T47D (cell line): ENCODE measurements around the gene TASP1.
A peak's percentile ranks its signal among the peaks of the same experiment; 100 is the strongest.
"Not testable (repeated sequence)": the region's sequence is repeated elsewhere in the genome, so short reads cannot be mapped to it uniquely, and the experiment has no call there.

Source experiments
- DNase-seq, 2 experiments: peaks; one replicate each; pipeline versions ENCODE4 v3.0.0 to v3.0.0-alpha.2; 2011 to 2012; ENCODE audit warnings: low read depth in 1 of 2, low spot score in 1 of 2
- JUND ChIP-seq: IDR thresholded peaks from 2 replicates; pipeline ENCODE4 v1.6.1; 2012; ENCODE audit warnings: low read depth
- in situ Hi-C: cut with HindIII; loops from 2 replicates; pipeline ENCODE4 v1.10.0; 2016; ENCODE audit warnings: low sequenced_read_pairs, low pct_unique_long_range_greater_than_20kb

TASP1 gene

GRCh38 chr20:13670160-13670559 is 31.4 kb upstream of the TASP1 start:
- in situ Hi-C loops: no loop called here
- DNase-seq: no peak
- no peak for TF ChIP-seq JUND

GRCh38 chr20:13665709-13666395 is 27.1 kb upstream of the TASP1 start:
- DNase-seq: no peak
- TF ChIP-seq JUND: no peak
- in situ Hi-C loops: no loop called here

- in situ Hi-C loops: no loop called here
- DNase-seq: no peak
- TF ChIP-seq JUND: no peak
Observed at GRCh38 chr20:13661070-13661685, 22.4 kb upstream of the TASP1 start.

- TF ChIP-seq JUND: no peak
- in situ Hi-C loops: no loop called here
- DNase-seq: no peak
Observed at GRCh38 chr20:13659288-13659687, 20.6 kb upstream of the TASP1 start.

- in situ Hi-C loops, DNase-seq: not testable (repeated sequence)
Observed at GRCh38 chr20:13658060-13658459, 19.3 kb upstream of the TASP1 start.

GRCh38 chr20:13656721-13657368 is 18.1 kb upstream of the TASP1 start:
- in situ Hi-C loops: no loop called here
- DNase-seq: no peak
- TF ChIP-seq JUND: no peak

GRCh38 chr20:13654463-13655023 is 15.8 kb upstream of the TASP1 start:
- in situ Hi-C loops: no loop called here
- TF ChIP-seq JUND: no peak
- no peak for DNase-seq

GRCh38 chr20:13650474-13650873 is 11.7 kb upstream of the TASP1 start:
- TF ChIP-seq JUND: no peak
- in situ Hi-C loops: no loop called here
- DNase-seq: no peak

- no peak for TF ChIP-seq JUND
- no peak for DNase-seq
- in situ Hi-C loops: no loop called here
Observed at GRCh38 chr20:13648291-13649228, 9.8 kb upstream of the TASP1 start.

GRCh38 chr20:13644010-13644409 is 5.3 kb upstream of the TASP1 start:
- in situ Hi-C loops: no loop called here
- no peak for DNase-seq
- TF ChIP-seq JUND: no peak

- in situ Hi-C loops: no loop called here
- TF ChIP-seq JUND: no peak
- no peak for DNase-seq
Observed at GRCh38 chr20:13639150-13639497, 392 bp upstream of the TASP1 start.

GRCh38 chr20:13638162-13638495 is 603 bp downstream of the TASP1 start:
- in situ Hi-C loops: no loop called here
- DNase-seq: peak in 1 of 2 experiments; percentile 44
- TF ChIP-seq JUND: no peak
